GM18873 (cell line): ENCODE measurements around the gene BIRC3.

Experiments
- ATAC-seq: cut with Tn5 transposase; IDR thresholded peaks from one replicate; pipeline ENCODE4 v1.9.1; 2021; ENCODE audit warnings: mild to moderate bottlenecking, moderate library complexity, moderate number of reproducible peaks; ENCODE audit not compliant: unreplicated experiment, low FRiP score

The BIRC3 gene

DNA sequence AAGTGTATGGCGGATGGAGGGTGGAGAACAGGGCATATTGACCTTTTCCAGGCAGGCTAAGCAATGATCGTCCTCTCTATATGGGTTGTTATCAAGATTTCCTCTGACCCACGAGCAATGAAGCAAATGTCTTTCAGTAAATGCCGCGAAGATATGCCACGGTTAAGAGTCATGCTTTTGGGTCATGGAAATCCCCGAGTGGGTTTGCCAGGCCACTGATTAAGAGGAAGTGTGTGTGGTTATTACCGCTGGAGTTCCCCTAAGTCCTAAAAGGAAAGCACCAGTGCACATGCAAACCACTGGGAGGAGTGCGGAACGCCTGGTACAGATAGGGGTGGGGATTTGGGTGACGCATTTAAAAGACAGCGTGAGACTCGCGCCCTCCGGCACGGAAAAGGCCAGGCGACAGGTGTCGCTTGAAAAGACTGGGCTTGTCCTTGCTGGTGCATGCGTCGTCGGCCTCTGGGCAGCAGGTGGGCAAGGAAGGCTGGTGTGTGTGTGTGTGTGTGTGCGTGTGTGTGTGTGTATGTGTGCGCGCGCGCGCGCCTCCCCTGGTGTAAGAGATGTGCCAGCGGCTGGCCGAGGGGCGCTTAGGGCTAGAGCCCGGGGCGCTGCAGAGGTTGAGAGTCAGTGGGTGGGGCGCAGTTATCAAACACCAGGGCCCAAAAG is at the start of gene BIRC3:
TSS of gene BIRC3 (plus strand) at position 386 of the 669 bp plus-strand sequence. CDS start 7,026 bp downstream, outside the sequence.
- peak; percentile 91 for ATAC-seq

DNA sequence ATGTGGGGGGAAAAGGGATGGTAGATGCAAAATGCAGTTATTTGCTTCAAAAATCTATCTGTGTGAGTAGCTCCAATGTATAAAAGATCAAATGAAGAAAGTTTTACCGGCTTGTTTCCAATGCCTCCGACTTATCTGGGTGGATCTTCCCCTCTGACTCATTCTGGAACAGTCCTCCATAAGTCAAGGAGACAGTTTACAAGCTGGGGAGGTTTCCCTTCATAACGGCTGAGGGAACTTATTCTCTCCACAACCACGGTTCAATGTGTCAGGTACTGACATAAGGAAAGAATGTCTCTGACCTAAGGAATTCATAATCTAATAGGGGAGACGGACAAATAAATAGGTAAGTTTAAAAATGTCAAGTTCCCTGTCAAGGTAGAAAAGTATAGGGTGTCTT is 49.7 kb upstream of the BIRC3 start:
- no peak for ATAC-seq

DNA sequence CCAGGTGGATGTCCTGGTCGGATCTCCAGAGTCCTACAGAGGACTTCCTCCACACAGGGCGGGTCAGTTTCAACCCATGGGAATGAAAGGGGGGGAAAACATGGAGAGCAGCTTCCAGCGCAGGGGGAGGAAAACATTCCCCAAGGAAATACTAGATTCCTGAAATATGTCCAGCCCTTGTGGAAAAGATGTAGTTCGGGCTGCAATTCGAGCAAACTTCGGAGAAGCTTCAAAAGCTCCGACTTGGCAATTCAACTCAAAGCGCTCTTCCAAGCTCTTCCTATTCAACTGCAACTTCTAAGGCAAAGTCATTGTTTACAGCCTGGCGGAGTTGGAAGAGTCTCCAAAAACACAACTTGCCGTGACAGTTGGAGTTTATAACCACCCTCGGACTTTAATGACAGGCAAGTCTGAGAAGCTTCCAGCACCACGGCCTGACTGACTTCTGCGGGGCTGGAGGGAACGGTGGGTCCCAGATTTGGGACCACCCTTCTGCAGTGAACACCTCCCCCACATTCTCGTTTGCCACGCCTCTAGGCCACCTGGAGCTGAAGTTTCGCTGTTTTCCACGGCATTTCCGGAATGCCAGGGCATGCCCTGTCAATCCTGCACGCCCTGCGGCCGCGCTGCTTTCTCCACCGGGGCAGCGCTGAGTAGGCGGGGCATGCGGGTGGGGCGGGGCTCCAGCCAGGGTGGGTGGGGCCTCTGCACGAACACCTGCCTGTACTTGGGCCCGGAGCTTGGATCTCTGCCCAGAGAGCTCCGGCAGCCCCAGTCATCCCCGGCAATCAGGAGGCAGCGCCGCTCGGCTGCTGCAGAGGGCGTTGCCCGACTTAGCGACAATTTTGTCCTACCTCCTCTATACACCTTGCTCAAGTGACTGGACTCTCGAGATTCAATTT is 49.0 kb upstream of the BIRC3 start:
- peak; percentile 86 for ATAC-seq

DNA sequence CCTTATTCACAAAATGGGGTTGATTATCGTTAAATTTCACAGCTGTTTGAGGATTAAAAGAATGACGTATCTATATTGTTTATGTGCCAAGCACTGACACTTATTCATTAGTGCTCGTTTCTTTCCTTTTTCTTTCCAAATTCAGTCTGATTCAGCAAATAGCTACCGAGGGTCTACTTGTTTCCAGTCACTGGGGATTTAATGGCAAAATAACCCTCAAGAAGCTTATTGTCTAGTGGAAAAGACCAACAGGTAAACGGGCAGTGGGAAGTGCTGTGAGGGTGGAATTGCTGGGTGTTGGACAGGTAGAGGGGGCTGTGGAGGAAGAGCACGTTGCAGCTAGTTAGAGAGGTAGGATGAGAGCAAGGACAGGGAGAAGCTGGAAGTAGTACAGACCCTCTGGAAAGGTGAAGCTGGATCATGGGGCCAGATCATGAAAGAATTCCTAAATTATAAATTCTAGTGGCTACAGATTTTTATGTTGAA is 48.3 kb upstream of the BIRC3 start:
- ATAC-seq: no peak

DNA sequence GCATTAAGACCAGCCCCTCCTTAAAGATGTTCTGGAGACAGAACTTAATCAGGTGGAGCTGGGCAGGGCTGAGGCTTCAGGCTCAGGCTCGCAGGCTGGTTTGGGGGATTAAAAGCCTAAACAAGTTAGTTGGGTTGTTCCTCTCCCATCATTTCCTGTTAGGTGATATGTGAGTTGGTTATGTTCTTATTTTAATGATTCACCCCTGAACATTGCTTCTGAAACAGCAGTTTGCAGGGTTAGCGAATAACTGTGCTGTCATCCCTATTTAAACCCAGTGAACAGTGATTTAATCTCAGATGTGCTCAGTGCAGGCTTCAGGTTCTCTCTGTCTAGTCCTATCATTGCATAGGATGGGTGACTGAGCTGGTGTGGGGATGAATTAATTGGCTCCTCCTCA is 47.4 kb upstream of the BIRC3 start:
- no peak for ATAC-seq

DNA sequence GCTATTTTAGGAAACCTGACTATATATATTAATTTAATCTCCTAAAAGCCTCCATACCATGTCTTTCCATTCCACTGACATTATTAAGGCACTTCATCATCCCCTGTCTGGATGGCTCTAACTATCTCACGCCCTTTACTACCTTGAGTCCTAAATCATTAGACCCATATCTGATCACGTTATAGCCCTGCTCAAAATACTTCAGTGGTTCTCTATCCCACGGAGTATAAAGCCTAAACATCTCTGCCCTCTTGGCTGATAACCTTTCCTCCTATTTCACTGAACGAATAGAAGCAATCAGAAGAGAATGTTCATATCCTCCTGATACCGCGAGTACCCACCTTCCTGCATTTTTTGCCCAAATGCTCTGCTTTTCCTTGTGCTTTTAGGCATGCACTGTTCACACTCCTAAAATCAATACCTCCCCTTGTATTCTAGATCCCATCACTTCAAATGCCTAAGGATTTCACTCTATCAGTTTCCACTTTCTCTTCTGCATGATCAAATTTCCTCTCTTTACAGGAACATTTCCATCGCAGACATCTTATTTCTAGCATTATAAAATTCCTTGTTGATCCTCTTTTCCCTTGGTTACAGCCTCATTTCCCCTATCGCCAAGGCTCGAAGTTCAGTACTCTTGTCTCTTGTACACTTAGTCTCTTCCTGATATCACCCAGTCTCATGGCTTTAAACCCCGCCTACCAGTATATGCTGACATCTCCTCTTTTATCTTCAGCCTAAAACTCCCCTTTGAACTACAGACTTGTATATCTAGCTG is 45.0 kb upstream of the BIRC3 start:
- no peak for ATAC-seq

DNA sequence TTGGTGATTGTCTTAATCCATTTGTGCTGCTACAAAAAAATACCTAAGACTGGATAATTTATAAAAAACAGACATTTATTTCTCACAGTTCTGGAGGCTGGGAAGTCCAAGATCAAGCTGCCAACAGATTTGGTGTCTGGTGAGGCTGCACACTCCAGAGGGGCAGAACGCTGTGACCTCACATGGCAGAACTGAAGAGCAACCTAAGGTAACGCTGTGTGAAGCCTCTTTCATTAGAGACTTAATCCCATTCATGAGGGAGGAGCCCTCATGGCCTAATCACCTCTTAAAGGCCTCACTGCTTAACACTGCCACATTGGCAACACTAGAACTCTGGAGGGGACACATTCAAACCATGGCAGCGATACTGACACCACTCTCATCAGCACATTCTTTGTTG is 42.7 kb upstream of the BIRC3 start:
- no peak for ATAC-seq

DNA sequence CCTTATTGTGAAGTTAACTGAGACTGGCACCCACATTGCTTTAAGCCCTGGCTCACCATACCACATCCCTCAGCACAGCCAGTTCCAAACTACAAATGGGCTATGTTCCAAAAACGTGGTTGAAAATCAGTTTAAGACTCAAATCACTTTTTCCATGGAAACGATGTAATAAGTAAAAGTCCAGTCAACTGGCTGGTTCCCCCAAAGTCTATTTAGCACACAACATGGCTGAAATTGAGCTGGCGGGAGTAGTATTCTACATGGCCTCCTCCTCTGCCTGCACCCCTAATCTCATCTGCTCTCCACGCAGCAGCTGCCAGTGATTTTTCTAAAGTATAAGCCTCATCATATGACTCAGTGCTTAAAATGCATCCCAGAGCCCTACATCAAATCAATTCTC is 40.9 kb upstream of the BIRC3 start:
- no peak for ATAC-seq

DNA sequence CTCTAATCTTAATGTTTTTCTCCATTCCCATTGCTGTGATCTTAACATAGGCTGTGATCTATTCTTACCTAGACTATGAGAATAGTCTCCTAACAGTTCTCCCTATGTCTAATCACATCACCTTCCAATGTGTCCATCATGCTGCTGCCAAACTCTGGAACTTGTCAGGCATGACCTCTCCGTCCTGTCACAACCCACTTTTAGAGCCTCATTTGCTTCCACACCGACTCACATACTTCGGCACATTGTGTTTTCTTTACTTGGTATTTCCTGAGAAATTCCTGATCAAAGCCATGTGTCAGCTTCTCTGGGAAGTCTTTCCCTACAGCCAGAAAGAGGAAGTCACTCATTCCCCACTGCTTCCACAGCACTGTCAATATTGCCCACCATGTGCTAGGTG is 40.5 kb upstream of the BIRC3 start:
- no peak for ATAC-seq

DNA sequence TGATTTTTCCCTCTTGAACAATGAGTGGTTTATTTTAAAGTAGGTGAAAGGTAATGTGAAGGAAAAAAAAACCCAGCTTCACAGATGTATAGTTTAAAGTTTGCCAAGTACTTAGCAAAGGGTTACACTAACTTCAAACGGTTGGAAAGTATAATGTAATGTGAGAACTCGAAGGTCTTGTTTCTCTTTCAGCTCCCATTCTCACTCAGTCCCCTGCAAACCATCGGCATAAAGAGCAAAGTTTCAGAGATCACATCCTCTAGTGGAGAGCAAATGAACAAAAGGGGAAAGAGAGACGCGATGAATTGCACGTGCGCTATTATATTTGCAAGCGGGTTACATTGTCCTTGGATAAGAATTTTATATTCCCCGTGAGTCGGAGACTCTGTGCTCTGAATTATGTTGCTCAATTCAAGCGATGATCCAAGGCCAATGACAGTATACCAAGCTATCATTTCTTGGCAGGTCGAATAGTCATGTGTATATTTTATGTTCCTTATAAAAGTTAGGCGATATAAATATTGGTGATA is 37.6 kb upstream of the BIRC3 start:
- ATAC-seq: peak; percentile 99

DNA sequence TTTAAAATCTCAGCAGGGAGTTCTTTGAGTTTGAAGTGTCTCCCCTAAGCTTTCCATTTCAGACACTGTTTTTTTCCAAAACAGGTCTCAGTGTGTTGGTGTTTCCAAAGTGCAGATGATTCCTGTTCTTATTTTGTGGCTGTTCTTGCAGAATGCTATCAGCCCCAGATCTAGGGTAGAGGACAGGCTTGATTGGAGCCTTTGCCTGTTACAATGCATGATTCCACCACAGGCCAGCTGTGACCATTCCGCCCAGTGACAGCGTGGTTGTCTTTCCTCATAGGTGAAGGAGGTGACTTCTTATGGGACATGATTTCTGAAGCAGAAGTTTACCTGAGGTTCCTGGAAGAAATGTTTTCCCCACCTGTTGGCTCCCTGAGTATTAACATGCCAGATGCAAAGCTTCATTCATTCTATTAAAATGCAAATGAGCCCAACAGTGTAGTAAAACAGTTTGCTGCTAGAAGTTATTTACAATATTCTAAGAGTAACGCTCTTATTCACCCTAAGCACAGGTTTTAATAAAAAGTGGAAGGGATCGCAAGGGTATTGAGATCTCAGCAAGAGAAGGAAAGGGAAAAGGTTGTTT is 36.9 kb upstream of the BIRC3 start:
- no peak for ATAC-seq

DNA sequence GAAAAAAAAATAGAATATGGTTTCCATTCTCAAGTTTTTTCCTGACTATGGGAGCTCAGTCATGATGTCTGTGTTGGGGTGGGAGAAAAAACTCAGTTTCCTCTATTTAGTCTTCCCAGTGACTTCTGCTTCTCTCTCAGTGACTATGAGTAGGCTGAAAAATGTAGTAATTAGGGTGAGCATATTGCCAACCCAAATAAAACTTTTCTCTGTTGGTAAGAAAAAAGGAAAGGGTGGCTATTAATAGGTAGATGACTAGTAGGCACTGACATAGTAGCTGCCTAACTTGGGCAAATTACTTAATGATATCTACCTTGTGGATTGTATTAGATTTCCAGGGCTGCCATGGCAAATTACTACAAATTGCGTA is 34.2 kb upstream of the BIRC3 start:
- ATAC-seq: no peak

DNA sequence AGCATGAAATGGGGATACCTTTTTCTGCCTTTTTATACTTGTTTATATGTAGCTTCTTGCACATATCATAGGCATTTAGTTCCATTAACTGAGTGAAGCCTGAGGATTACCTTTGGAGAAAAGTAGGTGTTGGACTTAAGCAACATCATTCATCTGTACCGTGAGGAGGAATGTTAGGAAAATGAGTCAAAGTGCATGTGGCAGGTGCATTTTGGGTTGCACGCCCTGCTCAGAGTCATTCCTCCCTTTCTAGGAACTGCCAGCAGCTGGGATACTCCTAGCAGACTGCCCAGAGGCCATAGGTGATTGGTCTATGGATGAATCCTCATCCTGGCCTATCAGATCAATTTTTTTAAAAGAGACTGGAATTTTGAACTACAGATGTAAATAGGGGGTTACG is 33.3 kb upstream of the BIRC3 start:
- ATAC-seq: no peak

DNA sequence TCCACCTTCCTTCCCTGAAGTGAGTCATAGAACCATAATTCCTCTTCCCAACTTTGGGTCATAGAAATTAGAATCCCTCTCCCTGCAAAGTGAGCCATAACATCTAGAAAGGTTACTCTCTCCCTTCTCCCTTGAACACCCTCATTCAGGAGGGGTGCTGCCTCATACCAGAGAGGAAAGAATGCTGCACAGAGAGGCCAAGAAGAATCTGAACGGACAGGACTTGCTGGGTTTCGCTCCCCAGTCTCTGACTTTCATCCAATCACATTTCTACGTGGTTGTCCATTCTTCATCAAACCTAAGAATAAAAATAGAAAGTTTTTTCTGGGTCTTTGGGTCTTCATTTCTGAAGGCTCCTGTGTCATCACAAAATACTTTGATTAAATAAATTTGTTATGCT is 31.0 kb upstream of the BIRC3 start:
- no peak for ATAC-seq

DNA sequence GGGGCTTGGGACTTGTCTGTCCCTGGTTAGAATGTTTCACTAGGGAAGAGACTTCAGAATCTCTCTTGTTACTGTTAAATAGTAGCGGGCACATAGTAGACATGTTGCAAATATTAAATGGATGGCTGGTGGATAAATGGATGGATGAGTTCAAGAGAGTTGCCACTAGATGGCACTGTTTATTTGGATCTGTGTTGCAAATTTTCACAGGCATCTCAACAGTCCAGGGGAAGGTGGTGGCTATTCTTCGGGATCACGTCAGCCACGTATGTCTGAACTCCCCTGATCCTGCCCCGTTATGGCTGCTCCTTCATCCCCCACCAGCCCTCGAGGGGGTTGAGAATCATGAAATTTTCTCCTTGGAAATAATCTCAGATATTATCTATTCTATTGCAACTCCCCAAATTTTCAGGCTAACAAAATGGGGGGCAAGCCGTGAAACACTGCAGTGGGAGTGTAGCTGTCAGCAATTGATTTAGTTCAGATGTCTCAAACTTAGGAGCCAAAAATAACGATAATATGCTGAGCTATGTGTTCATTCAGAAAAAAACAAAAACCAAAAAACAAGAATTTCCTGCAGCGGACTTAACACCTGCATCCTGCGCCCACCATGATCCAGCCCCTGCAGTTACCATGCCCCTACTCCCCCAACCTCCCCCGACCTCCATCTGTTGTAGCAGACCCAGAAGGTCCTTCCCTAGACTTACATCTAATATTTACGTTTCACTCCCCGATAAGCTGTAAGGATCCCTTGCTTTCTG is 29.1 kb upstream of the BIRC3 start:
- peak; percentile 81 for ATAC-seq

DNA sequence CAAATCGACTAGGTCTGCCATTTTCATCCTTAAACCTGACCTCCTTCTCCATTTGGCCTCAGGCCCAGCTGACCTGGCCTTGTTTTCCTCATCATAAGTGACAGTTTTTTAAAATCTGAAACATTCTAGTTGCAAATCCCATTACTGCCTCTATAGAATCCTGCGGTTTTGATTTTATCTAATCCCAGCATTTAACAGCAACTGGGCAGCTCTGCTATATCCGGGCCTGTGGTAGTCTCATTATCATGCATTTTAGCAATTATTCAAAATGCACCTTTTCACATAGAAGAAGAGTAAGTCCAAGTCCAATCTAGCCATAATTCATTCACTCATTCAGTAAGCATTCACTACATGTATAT is 28.6 kb upstream of the BIRC3 start:
- no peak for ATAC-seq

DNA sequence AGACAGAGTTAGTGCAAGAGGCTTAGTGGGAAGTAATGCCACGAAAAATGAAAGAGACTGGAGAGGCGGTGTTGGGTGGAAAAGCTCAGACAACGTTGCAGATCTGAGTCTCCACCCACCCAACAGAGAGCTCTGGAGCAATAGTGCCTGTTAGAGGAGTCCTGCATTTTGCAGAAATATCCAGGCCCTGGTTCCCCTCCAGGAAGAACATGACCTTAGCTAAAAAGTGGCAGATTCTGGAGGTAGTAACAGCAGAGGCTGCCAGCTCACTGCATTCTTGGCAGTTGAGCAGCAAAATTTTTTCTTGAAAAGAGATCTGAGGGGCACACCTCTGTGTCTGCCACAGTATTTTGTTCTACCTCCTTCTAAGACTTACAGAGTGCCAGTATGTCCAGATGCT is 27.7 kb upstream of the BIRC3 start:
- ATAC-seq: no peak

DNA sequence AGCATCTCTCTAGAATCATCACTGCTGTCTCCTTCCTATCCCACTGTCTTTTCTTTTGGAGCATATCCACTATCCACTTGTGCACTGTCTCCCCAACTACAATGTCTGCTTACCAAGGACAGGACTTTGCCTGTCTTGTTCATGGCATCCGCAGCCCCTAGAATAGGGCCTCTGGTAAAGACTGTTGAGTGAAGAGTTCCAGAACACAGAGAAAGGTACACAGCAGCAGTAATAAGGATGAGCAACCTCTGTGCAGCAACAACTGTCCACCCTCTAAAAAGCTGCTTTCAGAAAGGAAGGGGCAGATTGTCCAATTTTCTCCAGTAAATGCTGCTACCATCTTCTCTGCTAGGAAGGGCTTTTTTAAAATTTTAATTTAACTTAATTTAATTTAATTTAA is 25.5 kb upstream of the BIRC3 start:
- no peak for ATAC-seq

DNA sequence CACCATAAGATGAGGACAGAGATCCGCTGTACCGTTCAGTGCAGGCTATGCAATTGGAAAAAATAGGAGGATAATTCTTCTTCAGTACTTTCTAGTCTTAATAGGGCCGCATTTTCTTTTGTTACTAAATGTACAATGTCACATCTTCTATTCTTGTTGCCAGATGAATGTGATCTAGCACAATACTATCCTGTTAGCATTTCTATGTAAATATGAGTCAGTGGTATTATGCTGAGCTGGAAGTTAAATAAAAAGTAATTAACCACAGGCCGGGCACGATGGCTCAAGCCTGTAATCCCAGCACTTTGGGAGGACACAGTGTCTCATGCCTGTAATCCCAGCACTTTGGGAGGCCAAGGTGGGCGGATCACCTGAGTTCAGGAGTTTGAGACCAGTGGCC is 24.4 kb upstream of the BIRC3 start:
- no peak for ATAC-seq
